ENCODE data around the gene MARCHF2.

Gene MARCHF2

DNA sequence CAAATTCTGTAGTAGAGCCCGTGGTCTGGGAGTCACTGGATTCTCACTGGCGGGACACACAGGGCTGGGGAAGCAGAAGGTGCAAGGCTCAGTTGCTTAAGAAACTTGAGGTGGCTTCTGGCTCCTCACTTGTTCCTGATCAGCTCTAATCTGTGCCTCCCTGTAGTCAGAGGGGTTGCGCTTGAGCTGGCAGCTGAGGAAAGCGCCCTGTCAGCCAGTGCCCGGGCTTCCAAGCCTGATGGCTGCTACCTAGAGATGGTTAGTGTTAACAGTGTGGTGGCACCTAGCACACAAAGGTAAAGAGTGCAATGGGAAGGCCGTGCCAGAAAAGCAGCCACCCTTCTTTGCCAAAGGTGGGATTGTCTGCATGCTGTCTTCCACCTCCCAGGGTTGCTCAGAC lies 40.5 kb downstream of the MARCHF2 start:
- DNase-seq (ENCODE audit: low spot score): no peak

DNA sequence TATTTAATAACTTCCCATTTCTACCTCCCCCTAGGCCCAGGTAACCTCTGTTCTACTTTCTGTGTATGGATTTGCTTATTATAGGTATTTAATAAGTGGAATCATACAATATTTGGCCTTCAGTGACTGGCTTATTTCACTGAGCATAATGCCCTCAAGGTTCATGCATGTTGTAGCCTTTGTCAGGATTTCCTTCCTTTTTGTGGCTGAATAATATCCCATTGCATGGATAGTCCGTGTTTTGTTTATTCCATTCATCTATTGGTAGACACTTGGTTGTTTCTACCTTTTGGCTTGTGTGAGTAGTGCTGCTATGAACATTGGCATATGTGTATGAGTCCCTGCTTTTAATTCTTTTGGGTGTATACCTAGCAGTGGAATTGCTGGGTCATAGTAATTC lies 41.1 kb downstream of the MARCHF2 start:
- no peak for DNase-seq (ENCODE audit: low spot score)

DNA sequence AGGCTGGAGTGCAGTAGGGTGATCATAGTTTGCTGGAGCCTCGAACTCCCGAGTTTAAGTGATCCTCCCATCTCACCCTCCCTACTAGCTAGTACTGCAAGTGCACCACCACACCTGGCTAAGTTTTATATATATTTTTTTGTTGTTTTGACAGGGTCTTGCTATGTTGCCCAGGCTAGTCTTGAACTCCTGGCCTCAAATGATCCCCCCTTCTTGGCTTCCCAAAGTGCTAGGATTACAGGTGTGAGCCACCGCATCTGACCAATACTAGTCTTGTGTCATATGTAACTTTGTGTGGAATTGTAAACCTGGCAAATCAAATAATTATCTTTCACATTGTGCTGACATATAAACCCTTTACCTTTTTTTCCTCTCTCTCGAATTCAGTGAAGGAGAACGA lies 41.9 kb downstream of the MARCHF2 start:
- DNase-seq (ENCODE audit: low spot score): no peak

GRCh38 chr19:8456064-8456463 lies 43.0 kb downstream of the MARCHF2 start:
- DNase-seq (ENCODE audit: low spot score): no peak

DNA sequence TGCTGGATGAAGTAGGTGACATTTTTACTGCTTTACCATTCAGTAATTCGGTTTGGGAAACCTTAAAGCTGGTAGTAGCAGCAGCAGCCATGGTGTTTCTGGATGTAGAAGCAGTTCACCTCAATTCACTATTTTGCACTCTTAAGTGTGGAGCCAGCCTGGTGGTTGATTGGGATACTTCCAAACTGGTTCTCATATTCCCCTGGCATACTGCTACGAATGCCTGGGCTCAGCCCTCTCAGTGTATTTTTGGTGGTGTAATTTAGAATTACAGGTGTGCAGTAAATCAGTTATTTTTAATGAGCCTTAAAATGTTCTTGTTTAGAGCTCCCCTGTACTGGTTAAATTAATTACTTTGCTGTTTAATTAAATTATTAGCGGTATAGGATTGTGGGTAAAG lies 44.1 kb downstream of the MARCHF2 start:
- no peak for DNase-seq (ENCODE audit: low spot score)

DNA sequence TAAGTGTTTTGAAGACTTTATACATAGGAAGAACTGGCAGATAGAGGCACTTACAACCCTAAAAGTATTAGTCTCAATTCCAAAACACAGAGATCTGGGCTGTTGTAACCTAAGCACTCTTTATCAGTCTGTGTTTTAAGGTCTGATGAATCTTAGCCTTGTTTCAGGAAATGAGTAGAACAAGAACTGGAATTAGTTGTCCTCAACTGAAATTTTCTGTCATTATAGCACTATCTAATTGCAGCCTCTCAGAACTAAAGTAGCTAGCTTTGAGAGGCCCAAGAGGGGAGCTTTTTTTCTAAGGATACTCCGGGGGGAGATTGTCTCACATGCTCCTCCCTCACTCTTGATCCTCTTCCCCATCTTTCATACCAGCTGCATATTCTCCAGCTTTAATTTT lies 44.7 kb downstream of the MARCHF2 start:
- no peak for DNase-seq (ENCODE audit: low spot score)

GRCh38 chr19:8458380-8458779 lies 45.3 kb downstream of the MARCHF2 start:
- DNase-seq (ENCODE audit: low spot score): no peak

GRCh38 chr19:8459095-8459494 lies 46.0 kb downstream of the MARCHF2 start:
- no peak for DNase-seq (ENCODE audit: low spot score)

DNA sequence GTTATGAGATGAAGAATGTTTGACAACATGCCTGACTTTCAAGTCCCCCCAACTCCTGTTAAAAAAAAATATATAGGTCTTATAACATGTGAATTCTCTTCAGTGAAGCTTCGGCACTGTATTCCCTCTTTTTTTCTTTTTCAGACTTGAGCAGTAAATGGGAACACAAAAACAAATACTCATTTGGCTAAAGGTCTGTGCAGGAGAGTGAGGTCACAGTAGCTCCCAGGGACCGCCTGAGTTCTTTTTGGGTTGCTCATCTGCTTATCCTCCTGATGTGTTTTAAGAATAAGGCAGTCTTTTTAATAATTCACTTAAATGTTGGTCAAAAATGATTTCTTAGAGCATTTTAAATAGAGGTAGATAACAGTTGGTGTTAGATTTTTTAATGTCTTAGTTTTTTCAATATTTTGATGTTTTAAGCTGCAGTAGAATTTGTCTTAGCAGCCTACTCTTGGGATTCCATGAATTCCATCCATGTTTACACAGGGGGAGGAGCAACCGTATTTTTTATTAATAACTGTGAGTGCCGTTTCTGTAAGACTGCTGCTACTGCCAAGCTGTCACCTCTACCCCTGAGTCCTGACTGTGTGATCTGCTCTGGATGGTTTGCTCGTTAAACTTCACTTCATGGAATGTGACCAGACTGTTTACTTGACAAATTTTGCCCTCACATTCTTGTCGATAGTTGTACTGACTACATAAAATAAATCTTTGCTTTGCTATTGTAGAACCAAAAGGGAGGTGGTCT lies 46.6 kb downstream of the MARCHF2 start:
- no peak for DNase-seq (ENCODE audit: low spot score)

DNA sequence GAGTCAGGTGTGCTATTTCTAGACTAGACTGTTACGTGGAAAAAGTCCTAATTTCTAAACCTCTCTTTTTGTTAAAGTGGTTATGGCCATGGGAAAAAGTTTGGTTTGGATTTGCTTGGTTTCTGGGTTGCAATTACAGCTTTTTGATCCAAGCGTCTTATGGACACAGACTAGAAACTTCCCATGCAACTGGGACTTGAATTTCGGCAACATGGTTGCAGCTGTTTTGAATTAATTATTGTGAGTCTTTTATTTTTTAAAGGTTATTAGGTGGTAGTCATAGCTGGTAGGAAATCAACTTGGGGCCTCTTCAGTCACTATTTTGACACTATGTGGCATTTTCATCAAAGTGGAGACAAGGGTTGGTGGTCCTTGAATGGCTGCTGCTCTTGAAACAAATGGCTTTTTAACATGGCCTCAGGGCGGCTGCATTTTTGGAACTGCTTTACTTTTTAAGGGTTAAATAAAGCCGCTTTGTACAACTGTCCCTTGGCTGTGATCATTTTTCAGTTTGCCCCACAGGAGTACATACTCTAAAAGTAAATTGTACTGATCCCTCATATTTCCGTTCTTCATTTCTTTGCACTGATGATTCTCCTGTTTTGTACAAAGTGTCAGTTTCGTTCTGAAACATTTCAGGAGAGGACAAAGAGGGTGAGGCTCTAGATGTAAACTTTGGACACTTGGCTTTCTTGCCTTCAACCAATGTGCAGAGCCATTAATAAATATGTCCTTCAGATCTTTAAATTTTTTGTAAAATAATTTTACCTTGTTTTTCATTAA lies 47.6 kb downstream of the MARCHF2 start:
- DNase-seq (ENCODE audit: low spot score): no peak

DNA sequence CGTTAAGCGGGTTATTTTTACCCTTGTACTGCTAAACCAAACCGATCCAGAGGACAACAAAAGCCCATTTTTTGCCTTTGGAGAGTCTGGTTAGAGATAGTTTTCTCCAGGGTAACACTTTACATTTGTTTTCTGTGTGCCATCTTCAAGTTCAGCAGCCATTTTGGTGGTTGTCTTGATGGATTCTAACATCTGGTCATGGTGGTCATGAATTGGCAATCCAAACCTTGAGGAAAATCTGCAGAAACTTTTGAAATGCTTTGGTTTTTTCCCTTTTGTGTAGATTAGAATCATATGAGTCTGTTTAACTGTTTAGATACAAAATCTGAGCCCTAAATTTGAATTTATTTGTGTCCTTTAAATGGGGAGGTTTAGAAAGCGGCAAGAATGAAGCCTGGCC lies 48.3 kb downstream of the MARCHF2 start:
- no peak for DNase-seq (ENCODE audit: low spot score)

GRCh38 chr19:8461891-8462290 lies 48.8 kb downstream of the MARCHF2 start:
- no peak for DNase-seq (ENCODE audit: low spot score)

DNA sequence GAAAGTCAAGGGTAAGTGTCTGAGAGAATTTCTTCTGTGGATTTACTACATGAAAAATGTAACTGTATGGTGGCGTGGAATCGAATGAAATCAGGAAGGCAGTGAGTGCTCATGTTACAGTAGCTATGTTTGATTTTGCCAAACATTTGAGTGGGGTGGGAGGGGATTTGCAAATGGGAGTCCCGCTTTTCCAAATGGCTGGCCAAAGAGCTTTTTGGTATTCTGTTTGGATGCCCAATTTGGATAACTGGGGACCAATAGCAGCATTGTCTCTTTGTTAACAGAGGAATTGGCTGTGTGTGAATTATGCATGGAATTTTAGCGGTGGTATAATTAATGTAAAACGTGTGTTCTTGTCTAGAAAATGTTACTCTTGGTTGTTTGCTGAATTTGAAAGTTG lies 49.5 kb downstream of the MARCHF2 start:
- no peak for DNase-seq (ENCODE audit: low spot score)

DNA sequence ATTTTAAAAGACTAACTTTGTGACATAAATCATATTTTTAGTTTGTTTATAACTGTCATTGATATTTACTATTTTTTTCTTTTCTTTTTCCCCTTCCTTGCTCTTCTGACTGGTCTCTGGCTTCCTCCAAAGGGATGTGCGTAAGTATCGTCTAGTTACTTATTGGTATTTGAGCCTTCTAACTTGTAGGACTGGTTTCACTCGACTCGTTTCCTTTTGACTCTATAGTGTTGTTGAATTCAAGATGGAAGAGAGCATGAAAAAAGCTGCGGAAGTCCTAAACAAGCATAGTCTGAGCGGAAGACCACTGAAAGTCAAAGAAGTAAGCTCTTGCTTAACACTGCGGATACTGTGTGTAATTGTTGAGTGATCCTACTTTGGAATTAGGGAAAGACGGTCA lies 50.3 kb downstream of the MARCHF2 start:
- DNase-seq (ENCODE audit: low spot score): no peak

- no peak for DNase-seq (ENCODE audit: low spot score)
These were observed 52.9 kb downstream of the MARCHF2 start for GRCh38 chr19:8466018-8466417.

GRCh38 chr19:8468124-8468523 lies 55.0 kb downstream of the MARCHF2 start:
- no peak for DNase-seq (ENCODE audit: low spot score)

DNA sequence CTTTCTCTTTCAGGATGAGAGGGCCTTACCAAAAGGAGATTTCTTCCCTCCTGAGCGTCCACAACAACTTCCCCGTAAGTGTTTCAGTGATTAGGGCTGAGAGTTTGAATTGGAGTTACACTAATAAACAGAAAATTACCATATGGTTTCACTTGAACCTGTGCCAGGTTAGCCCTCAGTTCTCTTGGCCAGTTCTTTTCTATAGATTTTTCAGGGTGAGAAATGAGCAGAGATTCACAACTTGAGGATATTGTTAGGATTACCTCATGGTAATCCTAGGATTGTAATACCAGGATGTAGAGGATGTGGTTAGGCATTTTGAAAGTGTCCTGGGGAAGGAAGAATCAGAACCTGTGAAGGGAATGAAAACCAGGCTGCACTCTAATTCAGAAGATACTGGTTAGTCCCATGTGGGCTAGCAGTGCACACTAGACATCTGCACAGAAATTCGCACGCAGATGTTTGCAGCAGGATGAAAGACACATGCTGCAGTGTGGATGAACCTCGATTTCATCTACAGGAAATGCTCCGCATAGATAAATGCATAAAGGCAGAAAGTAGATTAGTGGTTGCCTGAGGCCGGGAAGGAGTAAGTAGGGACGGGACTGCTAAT lies 55.8 kb downstream of the MARCHF2 start:
- DNase-seq (ENCODE audit: low spot score): no peak

DNA sequence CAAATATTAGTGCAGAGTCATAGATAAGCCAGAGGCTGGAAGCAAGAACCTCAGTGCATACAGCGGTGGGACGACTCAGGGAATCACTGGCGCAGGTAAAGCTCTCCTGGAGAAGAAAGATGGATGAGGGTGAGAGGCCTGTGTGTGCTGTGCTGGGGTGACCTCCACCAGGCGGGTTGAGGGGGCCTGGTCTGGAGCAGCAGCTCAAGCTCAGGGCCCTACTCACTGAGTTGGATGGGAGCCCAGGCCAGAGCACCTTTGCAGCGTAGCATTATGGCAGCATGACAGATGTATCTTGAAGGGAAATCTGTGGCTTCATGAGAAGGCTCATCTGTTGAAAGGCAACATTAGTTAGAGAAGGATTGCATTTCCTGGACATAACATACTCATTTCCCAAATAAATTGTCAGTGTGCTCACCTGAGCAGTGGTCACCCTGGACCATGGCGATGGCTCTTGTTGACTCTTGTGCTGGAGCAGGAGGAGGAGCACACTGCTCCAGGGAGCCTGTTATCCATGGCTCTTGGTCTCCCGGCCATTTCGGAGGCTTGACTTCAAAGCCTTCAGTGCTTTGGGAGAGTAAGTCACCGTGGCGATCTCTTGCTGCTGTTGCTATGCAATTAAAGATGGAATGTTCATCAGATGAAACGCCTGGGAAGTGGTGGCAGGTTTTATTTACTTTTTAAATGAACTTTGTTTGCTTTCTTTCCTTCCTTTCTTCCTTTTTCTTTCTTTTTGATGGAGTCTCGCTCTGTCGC lies 56.7 kb downstream of the MARCHF2 start:
- no peak for DNase-seq (ENCODE audit: low spot score)

- no peak for DNase-seq (ENCODE audit: low spot score)
These were observed 60.8 kb downstream of the MARCHF2 start for GRCh38 chr19:8473648-8474476.

DNA sequence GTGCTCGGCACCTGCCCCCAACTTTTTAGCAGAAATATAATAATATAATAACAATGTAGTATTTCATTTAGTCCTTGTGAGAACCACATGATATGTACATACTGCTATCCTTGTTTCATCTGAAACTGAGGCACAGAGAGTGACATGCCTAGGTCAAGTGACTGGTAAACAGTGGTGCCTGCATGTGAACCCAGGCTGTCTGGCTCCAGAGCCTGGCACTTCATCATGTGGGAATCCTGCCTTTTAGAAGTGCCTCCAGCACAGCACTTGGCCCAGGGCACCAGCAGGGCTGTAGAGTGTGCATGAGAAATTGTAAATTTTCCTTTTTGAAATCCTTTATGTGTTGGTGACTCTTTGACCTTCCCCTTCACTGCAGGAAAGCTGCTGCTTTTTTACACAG lies 61.9 kb downstream of the MARCHF2 start:
- DNase-seq (ENCODE audit: low spot score): no peak

DNA sequence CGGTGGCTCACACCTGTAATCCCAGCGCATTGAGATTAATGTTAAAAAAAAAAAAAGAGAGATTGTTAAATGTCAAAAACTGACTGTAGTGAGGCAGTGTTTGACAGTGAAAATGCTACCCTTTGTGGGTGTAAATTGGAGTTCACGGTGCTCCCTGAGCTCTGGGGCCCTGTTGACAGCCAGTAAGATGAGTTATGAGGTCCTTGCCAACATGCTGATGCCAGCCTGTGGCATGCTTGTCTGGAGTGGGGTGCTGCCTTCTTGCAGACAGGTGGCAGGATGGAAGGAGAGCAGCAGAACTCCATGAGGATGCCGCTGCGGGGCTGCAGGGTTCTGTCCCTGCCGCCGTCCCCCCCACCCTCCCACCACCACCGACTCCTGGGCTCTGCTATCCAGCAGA lies 63.4 kb downstream of the MARCHF2 start:
- no peak for DNase-seq (ENCODE audit: low spot score)

DNA sequence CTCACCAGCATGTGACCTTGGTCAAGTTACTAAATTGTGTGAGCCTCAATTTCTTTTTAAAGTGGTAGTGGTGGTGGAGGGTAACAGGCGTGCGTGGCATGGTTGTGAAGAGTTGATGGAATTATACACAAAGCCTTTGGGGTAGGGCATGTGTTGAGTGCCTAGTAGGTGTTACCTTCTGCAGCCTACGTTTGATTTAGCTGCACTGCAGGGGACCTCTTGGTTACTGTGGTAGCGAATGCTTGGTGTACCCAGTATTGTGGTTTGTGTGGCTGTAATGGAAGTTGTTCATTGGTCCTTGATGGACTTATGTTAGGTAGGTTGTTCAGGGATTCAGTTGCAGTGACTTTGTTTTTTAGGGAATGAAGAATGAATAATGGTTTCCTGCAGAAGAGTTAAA lies 64.8 kb downstream of the MARCHF2 start:
- no peak for DNase-seq (ENCODE audit: low spot score)

All from left forelimb (tissue), 1 donor.